SK-N-SH treated with all-trans-retinoic acid at 6 μM for 48 hours (cell line): ENCODE data around the gene NXNL1.
"Not testable (repeated sequence)": the region's sequence is repeated elsewhere in the genome, so short reads cannot be mapped to it uniquely, and the experiment has no call there.

Experiments used
- RARB ChIP-seq: fragments of 250-450 bp; sonication (Bioruptor Pico); IDR thresholded peaks from 2 replicates; pipeline ENCODE4 v1.8.0; 2021; ENCODE audit warnings: mild to moderate bottlenecking, moderate library complexity
- ZNF70 ChIP-seq: fragments of 450-650 bp; formaldehyde crosslinking; IDR thresholded peaks from 2 replicates; pipeline ENCODE4 v1.5.0; 2020; ENCODE audit warnings: mild to moderate bottlenecking, moderate library complexity
- TF ChIP-seq, protein P1 (sequence below): fragments of 250-450 bp; sonication (Bioruptor Pico); IDR thresholded peaks from 2 replicates; pipeline ENCODE4 v1.5.1; 2020; ENCODE audit warnings: low read depth, mild to moderate bottlenecking, moderate library complexity

DNA sequence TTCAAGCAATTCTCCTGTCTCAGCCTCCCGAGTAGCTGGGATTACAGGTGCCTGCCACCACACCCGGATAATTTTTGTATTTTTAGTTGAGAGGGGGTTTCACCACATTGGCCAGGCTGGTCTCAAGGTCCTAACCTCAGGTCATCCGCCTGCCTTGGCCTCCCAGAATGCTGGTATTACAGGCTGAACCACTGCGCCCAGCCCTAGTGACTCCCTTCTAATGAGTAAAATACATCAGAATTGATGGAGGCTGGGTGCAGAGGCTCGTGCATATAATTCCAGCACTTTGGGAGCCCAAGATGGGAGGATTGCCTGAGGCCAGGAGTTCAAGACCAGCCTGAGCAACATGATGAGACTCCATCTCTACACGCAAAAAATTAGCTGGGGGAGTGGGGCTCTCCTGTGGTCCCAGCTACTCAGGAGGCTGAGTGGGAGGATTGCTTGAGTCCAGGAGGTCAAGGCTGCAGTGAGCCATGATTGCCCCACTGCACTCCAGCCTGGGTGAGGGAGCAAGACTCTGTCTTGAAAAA lies 14.3 kb upstream of the NXNL1 start:
- TF ChIP-seq, protein P1, sequence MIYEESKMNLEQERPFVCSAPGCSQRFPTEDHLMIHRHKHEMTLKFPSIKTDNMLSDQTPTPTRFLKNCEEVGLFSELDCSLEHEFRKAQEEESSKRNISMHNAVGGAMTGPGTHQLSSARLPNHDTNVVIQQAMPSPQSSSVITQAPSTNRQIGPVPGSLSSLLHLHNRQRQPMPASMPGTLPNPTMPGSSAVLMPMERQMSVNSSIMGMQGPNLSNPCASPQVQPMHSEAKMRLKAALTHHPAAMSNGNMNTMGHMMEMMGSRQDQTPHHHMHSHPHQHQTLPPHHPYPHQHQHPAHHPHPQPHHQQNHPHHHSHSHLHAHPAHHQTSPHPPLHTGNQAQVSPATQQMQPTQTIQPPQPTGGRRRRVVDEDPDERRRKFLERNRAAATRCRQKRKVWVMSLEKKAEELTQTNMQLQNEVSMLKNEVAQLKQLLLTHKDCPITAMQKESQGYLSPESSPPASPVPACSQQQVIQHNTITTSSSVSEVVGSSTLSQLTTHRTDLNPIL: not testable (repeated sequence)
- TF ChIP-seq RARB (CRISPR knock-in tag); ZNF70: not testable (repeated sequence)
